Measurements from ENCODE around the gene IL37. TPM values are rescaled to one million over a fixed set of nuclear protein-coding genes. Genes with fewer than 3 reads are reported as not detected.

Gene IL37
- total and polyA plus RNA-seq, 2 experiments from 2014 or later, result not detected

GRCh38 chr2:112881217-112881985, 29.6 kb upstream of the IL37 start:
- no peaks in the 10 kb centered on the region for H3K9me3 ChIP-seq (ENCODE audit: low read depth)
- in situ Hi-C loops (cut with MboI), result no loop called here
- peak overlapping the region; percentile 33; the same call in 1 of the 2 replicates for H2AFZ ChIP-seq
- H4K20me1 ChIP-seq (ENCODE audit: insufficient read depth), result no peaks in the 10 kb centered on the region
- peak overlapping the region; percentile 46 for H3K4me2 ChIP-seq (ENCODE audit: unreplicated experiment)
- no peak overlapping the region for H3K9ac ChIP-seq
- WGBS, 2 experiments (ENCODE audit: low coverage in 1 of 2, low lambda C conversion rate in 2 of 2, missing lambda C conversion rate in 2 of 2), result 65 to 73% methylated on average over 5 of the region's 5 CpGs
- DNase-seq, result peak; percentile 83
- H3K79me2 ChIP-seq (ENCODE audit: insufficient read depth), result no peaks in the 10 kb centered on the region
- peaks cover 34% of the 10 kb centered on the region for H3F3A ChIP-seq (ENCODE audit: insufficient read depth)
- TF ChIP-seq EZH2 (IDR thresholded peaks at IDR 0.05; ENCODE audit: insufficient read depth, poor library complexity, severe bottlenecking) (no peak), EZH2phosphoT487 (IDR thresholded peaks at IDR 0.05; ENCODE audit: insufficient read depth, low read depth) (no peak)
- no peaks in the 10 kb centered on the region for H3K9me2 ChIP-seq (ENCODE audit: insufficient read depth)
- H3K27ac ChIP-seq, result peak overlapping the region; percentile 60
- no peaks in the 10 kb centered on the region for H3K27me3 ChIP-seq (replicated peaks; ENCODE audit: insufficient read depth)
- H3K4me1 ChIP-seq (ENCODE audit: insufficient read depth), result peaks cover 48% of the 10 kb centered on the region
- no peaks in the 10 kb centered on the region for H3K36me3 ChIP-seq (ENCODE audit: low read depth)
- H3K4me3 ChIP-seq, result no peak overlapping the region

DNA sequence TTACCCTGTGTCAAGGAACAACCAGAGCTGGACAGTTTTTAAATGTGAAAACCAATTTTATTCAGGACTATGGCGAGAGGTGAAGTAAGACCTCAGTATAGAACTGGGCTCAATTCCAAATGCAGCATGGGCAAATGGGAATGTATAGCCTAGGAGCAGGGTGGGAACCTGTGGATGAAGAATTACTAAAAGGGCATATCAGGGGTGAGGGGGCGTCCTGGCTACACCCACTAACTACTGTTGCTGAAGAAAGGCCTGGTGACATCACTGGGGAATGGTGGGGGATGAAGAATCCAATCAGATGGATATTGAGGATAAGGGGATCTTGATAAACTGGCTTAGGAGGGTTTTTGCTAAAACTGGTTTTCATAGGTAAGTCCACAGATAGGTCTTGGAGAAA, 27.3 kb upstream of the IL37 start:
- Histone ChIP-seq H3K27ac (no peak overlapping the region), H3K79me2 (ENCODE audit: insufficient read depth) (no peaks in the 10 kb centered on the region), H3K9ac (no peak overlapping the region), H3K4me2 (ENCODE audit: unreplicated experiment) (no peak overlapping the region), H3K36me3 (ENCODE audit: low read depth) (no peaks in the 10 kb centered on the region), H3K4me3 (no peak overlapping the region), H3K9me2 (ENCODE audit: insufficient read depth) (no peaks in the 10 kb centered on the region), H3K27me3 (replicated peaks; ENCODE audit: insufficient read depth) (no peaks in the 10 kb centered on the region), H2AFZ (no peak overlapping the region), H4K20me1 (ENCODE audit: insufficient read depth) (no peaks in the 10 kb centered on the region), H3K9me3 (ENCODE audit: low read depth) (no peaks in the 10 kb centered on the region), H3K4me1 (ENCODE audit: insufficient read depth) (peaks cover 35% of the 10 kb centered on the region), H3F3A (ENCODE audit: insufficient read depth) (peaks cover 24% of the 10 kb centered on the region)
- WGBS, 2 experiments (ENCODE audit: low coverage in 1 of 2, low lambda C conversion rate in 2 of 2, missing lambda C conversion rate in 2 of 2), result 58 to 60% methylated on average over 2 of the region's 2 CpGs
- in situ Hi-C loops (cut with MboI), result no loop called here
- TF ChIP-seq EZH2 (IDR thresholded peaks at IDR 0.05; ENCODE audit: insufficient read depth, poor library complexity, severe bottlenecking) (no peak), EZH2phosphoT487 (IDR thresholded peaks at IDR 0.05; ENCODE audit: insufficient read depth, low read depth) (no peak)
- no peak for DNase-seq

DNA sequence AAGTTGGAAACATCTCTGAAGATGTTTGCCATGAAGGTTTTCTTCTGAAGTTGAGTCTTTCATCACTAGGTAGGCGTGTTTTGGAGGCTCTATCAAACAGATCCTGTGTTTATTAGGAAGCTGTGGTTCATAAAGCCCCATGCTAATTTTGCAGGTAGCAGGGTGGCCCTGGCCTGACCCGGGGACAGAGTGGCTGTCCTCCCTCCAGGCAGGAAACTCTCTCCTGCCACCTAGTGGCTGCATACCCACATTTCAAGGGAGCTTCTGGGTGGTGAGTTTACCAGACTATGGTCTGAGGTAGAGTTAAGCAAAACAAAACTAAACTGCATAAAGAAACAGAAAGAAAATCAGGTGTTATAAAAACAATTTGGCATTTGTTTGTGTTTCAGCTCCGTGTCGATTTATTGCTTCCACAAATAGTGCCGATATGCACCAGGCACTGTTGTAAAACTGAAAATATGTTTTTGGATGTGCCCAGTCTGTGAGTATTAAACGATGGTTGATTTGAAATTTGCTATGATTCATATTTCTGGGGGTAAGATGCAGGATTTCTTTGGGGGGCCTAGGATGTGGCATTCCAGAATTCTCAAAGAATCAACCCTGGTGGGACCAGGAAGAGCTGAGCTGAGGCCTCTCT, 26.0 kb upstream of the IL37 start:
- peaks cover 24% of the 10 kb centered on the region for H3F3A ChIP-seq (ENCODE audit: insufficient read depth)
- H3K9ac ChIP-seq, result no peak overlapping the region
- TF ChIP-seq EZH2 (IDR thresholded peaks at IDR 0.05; ENCODE audit: insufficient read depth, poor library complexity, severe bottlenecking) (no peak), EZH2phosphoT487 (IDR thresholded peaks at IDR 0.05; ENCODE audit: insufficient read depth, low read depth) (no peak)
- no peaks in the 10 kb centered on the region for H3K36me3 ChIP-seq (ENCODE audit: low read depth)
- H3K79me2 ChIP-seq (ENCODE audit: insufficient read depth), result no peaks in the 10 kb centered on the region
- H3K27me3 ChIP-seq (replicated peaks; ENCODE audit: insufficient read depth), result no peaks in the 10 kb centered on the region
- H3K9me2 ChIP-seq (ENCODE audit: insufficient read depth), result no peaks in the 10 kb centered on the region
- no peaks in the 10 kb centered on the region for H4K20me1 ChIP-seq (ENCODE audit: insufficient read depth)
- peaks cover 31% of the 10 kb centered on the region for H3K4me1 ChIP-seq (ENCODE audit: insufficient read depth)
- 25 to 29% methylated on average over 6 of the region's 6 CpGs for WGBS, 2 experiments (ENCODE audit: low coverage in 1 of 2, low lambda C conversion rate in 2 of 2, missing lambda C conversion rate in 2 of 2)
- no peaks in the 10 kb centered on the region for H3K9me3 ChIP-seq (ENCODE audit: low read depth)
- no peak overlapping the region for H3K27ac ChIP-seq
- peak; percentile 28 for DNase-seq
- no peak overlapping the region for H2AFZ ChIP-seq
- in situ Hi-C loops (cut with MboI), result no loop called here
- H3K4me2 ChIP-seq (ENCODE audit: unreplicated experiment), result no peak overlapping the region
- no peak overlapping the region for H3K4me3 ChIP-seq

DNA sequence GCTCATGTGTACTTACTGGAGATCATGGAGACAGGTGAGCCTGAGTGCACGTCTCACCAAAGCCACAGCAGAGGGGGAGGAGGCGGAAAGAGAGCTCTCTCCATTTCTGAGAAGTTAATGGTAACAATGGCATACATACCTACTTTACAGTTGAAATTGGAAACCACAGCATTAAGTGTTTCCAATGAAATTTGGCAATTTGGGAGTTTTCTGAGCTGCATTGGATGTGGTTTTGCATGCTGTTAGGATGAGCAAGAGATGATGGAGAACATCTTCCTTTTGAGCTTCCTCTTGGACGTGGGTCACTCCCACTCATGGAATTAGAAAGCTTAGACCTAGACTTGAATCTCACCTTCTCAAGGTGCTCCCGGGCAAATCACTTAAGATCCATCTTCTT, 25.5 kb upstream of the IL37 start:
- H3K9ac ChIP-seq, result no peak overlapping the region
- H3K4me2 ChIP-seq (ENCODE audit: unreplicated experiment), result no peak overlapping the region
- H3K9me3 ChIP-seq (ENCODE audit: low read depth), result no peaks in the 10 kb centered on the region
- TF ChIP-seq EZH2 (IDR thresholded peaks at IDR 0.05; ENCODE audit: insufficient read depth, poor library complexity, severe bottlenecking), result no peak
- TF ChIP-seq EZH2phosphoT487 (IDR thresholded peaks at IDR 0.05; ENCODE audit: insufficient read depth, low read depth), result no peak
- H3K27ac ChIP-seq, result no peak overlapping the region
- no peak overlapping the region for H3K4me3 ChIP-seq
- no peaks in the 10 kb centered on the region for H3K36me3 ChIP-seq (ENCODE audit: low read depth)
- in situ Hi-C loops (cut with MboI), result no loop called here
- peaks cover 23% of the 10 kb centered on the region for H3F3A ChIP-seq (ENCODE audit: insufficient read depth)
- peaks cover 26% of the 10 kb centered on the region for H3K4me1 ChIP-seq (ENCODE audit: insufficient read depth)
- DNase-seq, result peak; percentile 27
- no peaks in the 10 kb centered on the region for H4K20me1 ChIP-seq (ENCODE audit: insufficient read depth)
- no peaks in the 10 kb centered on the region for H3K9me2 ChIP-seq (ENCODE audit: insufficient read depth)
- H3K27me3 ChIP-seq (replicated peaks; ENCODE audit: insufficient read depth), result no peaks in the 10 kb centered on the region
- H3K79me2 ChIP-seq (ENCODE audit: insufficient read depth), result no peaks in the 10 kb centered on the region
- WGBS, 2 experiments (ENCODE audit: low coverage in 1 of 2, low lambda C conversion rate in 2 of 2, missing lambda C conversion rate in 2 of 2), result 61 to 63% methylated on average over 4 of the region's 4 CpGs
- H2AFZ ChIP-seq, result no peak overlapping the region

Measured in GM23248 (cell line).